Amniotic epithelial cell (primary cell): ENCODE measurements around the gene NOM1.
A peak's percentile ranks its signal among the peaks of the same experiment; 100 is the strongest.

Experiments used
- DNase-seq: peaks from one replicate; pipeline ENCODE4 v3.0.0-alpha.2; 2010; ENCODE audit warnings: low read depth

The NOM1 gene

GRCh38 chr7:157005456-157006204 lies 56.1 kb downstream of the NOM1 start:
- DNase-seq, result no peak

GRCh38 chr7:157006205-157006747 lies 56.8 kb downstream of the NOM1 start:
- DNase-seq, result no peak

DNA sequence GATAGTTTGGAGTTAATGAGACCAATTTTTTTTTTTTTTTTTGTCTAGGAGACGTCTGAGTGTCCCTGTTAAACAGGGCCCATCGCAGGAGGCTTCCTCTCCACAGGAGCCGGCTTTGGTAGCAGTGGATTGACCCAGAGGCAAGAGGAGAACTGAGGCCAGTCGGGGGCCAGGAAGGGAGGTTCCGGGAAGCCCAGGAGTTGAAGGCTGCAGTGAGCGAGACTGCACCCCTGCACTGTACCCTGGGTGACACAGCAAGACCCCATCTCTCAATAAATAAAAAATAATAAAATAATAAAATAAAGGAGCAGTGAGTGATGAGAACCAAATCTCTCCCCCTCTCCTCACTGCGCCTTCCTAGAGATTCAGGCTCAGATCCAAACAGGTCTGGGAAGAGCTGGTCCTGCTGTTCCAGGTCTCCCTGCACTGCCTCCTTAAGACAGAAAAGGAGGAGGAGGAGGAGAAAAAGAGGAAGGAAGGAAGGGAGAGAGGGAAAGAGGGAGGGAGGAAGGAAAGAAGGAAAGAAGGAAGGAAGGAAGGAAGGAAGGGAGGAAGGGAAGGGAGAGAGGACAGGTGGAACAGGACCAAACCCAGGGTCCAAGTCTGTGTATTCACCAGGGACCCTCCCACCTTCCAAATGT lies 57.4 kb downstream of the NOM1 start:
- DNase-seq, result no peak

DNA sequence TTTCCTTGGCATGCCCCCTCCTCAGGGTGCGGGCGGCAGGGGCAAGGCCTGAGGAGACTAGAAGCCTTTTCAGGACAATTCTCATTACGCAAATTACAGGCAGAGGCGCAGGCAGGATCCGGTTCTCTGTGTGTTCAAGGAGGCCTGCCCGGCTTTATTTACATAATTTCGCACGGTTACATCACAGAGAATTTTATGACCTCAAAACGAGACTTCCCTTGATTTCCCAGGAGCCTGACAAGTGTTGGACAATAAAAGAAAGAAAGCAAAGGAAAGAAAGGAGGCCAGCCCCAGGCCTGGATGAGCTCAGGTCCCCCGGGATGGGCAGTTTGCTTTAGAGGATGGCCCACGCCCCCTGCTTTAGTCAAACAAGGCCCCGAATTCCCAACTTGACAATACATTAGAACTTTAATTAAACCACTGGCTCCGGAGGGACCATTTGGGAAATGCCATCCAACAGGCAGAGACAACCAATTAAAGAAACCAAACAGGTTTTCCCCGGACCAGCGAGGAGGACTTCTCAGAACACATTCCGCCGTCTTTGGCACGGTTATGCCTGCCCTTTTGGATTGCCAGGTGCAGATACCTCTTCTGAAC lies 58.1 kb downstream of the NOM1 start:
- no peak for DNase-seq

GRCh38 chr7:157008206-157009169 lies 59.0 kb downstream of the NOM1 start:
- no peak for DNase-seq

DNA sequence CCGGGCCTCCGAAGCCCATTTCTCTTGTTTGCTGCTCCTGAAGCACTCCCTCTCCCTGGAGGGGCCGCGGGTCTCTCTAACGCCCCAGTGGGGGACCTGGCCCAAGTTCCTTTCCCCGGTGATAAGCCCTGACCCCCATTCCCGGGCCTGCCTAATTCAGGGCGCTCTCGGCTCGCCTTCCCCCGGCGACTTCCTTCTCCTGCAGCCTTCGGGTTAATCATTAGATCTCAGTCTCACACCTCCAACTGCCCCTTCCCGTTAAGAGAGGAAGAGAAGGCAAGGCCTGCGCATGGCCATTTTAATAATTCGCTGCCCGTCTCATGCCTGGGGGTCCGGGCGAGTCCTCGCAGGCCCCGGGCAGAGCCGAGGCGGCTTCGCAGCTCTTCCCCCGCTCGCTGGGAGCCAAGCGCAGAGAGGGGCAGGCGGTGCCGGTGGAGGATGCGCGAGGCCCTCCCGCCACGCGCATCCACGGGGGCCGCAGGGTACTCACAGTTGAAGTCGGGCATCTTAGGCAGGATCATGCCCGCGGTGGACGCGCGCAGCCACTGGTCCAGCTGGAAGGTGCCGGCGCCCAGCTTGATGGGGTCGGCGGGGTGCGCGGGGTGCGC lies 59.8 kb downstream of the NOM1 start:
- DNase-seq, result no peak

DNA sequence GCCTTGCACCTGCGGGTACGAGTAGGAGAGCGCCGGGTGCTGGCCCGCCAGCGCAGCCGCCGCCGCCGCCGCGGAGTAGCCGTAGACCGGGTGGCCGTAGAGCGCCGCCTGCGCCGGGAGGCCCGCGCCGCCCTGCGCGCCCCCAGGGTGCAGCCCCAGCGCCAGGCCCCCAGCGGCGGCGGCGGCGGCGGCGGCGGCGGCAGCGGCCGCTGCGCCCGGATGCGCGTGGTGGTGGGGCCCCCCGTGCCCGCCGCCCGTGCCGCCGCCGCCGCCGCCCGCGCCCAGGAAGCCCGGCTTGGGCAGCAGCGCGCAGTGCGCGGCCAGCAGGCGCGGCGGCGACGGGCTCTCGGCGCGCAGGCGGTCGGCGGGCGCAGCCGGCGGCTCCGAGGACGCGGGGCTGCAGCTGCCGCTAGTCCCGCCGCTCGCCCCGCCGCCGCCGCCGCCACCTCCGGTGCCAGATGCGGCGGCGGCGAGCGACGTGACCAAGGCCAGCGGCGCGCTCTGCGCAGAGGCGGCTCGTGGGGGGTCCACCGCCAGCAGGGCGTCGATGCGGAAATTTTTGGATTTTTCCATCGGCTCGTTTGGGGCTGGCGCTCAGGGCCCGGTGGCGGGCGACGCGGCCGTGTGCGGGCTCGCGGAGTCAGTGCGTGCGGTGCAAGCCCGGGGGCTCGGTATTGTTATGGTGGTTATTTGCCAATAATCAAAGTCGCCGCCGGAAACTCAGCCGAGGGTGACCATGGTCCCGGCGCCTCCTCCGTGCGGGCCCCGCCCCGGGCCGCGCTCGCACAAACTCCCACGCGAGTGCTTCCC lies 60.5 kb downstream of the NOM1 start:
- no peak for DNase-seq

DNA sequence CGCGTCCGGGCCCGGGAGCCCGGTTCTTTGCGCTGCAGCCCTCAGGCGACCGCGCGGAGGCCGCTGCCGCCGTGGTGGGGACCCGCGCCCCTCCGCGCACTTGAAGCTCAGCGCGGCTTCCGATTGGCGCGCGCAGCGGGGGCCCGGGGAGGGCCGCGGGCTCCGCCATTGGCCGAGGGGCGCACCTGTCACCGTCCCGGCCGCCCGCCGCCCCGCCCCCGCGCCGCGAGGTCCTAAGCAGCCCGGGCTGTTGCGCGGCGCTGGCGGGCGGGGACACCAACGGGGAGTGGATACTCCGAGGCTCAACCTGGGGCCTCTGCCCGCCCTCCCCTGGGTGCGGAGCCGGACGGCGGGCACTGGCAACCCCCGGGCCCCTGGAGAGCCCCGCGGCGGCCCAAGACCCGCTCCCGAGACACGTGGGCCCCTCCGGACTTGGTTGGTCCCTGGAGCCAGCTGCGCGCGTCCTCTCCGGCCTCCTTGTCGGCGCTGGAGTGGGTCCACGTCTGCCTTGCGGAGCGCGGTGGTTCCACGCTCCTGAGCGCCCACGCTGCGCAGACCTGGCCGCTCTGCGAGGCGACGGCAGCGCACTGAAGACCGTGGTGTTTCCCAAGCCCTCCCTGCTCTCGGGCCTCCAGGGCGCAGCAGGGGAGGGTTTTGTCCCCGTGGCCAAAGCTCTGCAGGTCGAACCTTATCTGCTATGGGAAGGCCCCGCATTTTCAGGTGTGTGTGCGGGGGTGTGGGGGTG lies 61.2 kb downstream of the NOM1 start, which contains the start of gene MNX1:
TSS of gene MNX1 (minus strand) at position 76 of the 745 bp plus-strand sequence. CDS start 313 bp downstream, outside the sequence.
- DNase-seq, result peak; percentile 8

GRCh38 chr7:157011333-157012112 lies 62.0 kb downstream of the NOM1 start:
- no peak for DNase-seq

DNA sequence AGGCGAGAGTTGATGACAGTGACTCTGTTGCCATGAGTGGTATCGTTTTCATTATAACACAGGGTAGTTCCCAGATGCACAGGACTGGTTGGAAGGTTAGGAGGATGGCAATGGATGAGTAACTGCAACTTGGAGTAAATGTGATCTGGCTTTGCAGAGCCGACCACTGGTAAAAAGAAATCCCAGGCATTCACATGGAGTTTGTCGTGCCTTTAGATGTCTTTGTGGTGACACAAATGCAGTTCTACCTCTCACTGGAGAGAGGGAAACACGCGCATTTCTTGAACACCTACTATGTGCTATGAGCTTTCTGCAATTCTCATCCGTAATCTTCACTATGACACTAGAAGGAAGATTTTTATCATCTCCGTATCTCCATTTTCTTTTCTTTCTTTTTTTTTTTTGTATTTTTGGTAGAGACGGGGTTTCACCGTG lies 62.6 kb downstream of the NOM1 start:
- DNase-seq, result no peak

DNA sequence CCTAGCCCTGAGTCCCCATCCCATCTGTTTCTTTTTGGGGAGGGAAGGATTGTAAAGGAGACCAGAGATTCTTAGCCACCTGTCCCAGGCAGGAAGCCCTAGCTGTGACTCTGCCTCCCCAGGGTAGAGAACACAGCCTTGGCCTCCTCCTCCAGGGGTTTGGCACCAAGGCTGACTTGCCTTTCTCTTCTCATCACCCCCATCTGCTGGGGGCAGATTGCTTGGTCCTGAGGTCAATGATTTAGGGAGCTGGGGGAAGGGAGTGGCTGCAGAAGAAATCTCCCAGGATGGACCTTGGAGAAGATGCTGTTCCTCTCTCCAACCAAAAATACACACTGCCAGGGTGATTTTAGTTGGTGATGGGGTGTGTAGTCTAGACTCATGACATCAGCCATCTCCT lies 63.6 kb downstream of the NOM1 start:
- no peak for DNase-seq

- no peak for DNase-seq
These were observed 64.4 kb downstream of the NOM1 start for GRCh38 chr7:157013602-157014549.

DNA sequence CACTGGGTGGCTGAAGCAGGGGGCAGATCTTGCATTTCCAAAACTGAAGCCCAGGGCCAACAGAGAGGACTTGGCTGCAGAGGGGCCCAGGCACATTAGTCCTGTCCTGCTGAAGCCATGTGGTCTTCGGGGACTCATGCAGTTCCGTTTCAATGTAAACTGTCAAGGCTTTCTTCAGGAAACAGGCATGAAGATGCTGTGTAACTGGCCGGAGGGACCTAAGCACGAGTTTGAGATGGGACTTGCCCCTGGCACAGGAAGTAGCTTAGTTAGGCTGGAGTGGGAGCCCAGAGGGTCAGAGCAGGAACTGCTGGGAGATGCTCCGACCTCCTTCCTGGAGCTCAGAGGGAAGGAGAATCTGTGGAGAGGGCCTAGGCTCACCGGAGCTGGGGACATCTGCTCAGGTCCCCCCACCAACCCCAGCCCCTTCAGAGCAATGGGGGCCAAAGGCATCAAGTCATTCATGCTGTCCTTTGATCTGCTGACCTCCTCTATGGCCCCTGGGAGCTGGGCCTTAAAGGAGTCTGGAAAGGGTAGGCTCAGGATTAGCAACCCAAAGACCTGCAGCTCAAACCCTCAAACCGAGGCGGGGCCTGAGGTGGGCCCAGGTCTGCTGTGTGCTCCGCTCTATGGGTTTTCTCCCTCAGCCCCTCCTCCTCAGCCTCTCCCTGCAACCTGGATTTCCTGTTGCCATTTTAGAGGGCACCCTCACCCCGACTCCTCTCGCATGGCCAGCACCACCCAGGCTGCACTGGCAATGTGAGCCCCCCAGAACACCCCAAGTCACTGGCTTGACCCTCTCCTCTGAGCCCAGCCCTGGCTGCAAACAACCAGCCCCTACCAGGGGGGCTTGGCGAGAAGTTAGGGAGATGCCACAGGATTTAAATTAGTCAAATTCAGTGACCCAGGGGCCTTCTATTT lies 65.4 kb downstream of the NOM1 start:
- no peak for DNase-seq

- DNase-seq, result no peak
These were observed 66.5 kb downstream of the NOM1 start for GRCh38 chr7:157016024-157016351.

DNA sequence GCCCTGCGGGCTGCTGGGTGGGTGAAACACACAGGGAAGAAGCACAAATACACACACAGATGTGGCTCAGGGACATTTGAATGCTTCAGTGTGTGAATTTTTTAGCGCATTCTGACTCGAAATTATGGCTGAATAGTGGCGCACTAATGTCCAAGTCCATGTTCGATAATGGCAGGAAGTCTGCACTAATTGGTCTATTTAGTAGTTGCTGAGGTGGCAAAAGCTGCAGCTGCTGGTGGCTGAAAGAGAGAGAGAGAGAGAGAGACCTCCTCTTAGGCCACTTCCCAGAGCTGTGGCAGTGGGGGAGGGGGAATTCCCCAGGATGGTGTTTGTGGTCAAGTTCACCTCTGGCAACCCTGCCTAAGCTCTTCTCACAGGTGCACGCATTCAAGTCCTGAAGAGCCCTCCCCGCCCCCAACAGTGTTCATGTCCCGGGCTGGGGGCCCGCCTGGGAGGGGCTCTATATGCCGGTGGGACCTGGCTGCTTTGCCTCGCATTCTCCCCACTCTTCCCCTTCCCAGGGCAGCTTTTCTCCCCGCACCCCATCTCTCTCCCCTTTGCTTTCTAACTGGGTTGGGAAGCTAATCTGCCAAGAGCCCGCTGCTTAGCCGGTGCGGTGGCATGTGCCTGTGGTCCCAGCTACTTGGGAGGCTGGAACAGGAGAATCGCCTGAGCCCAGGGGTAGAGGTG lies 67.0 kb downstream of the NOM1 start:
- DNase-seq, result no peak

DNA sequence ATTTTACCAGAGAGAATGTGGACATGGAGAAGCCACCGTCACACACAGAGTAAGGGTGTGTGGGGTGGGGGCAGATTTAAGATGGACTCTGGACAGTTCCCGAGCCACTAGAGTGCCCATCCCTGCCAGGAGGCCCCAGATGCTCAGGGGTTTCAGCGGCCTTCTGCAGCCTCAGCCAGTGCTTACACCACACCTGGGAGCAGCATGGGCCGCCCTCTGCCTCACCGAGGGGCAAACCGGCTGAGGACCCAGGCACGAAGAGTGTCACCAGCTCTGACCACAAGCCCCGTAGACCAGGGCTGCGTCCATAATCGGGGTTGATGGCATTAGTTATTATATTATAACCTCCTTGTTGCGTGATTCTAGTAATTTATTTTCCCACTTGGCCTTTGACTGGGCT lies 67.6 kb downstream of the NOM1 start:
- no peak for DNase-seq
